SJCRH30 (cell line): ENCODE data around the gene SBK2. TPM values are rescaled to one million over a fixed set of nuclear protein-coding genes. Genes with fewer than 3 reads are reported as not detected.
"Not testable (repeated sequence)": the region's sequence is repeated elsewhere in the genome, so short reads cannot be mapped to it uniquely, and the experiment has no call there.

Source experiments
- DNase-seq, 2 experiments: peaks; one replicate each; pipeline ENCODE4 v3.0.0-alpha.2; 2015 to 2020
- H3K27ac ChIP-seq: fragments of 250-450 bp; sonication (Bioruptor Pico); 2 replicates; pipeline ENCODE4 v1.5.1; 2020; ENCODE audit warnings: mild to moderate bottlenecking, moderate library complexity
- H3K27me3 ChIP-seq: fragments of 250-450 bp; sonication (Bioruptor Pico); 2 replicates; pipeline ENCODE4 v1.5.1; 2020; ENCODE audit warnings: mild to moderate bottlenecking, moderate library complexity
- H3K36me3 ChIP-seq: fragments of 250-450 bp; sonication (Bioruptor Pico); 2 replicates; pipeline ENCODE4 v1.5.1; 2020; ENCODE audit warnings: mild to moderate bottlenecking, moderate library complexity
- H3K4me1 ChIP-seq: fragments of 250-450 bp; sonication (Bioruptor Pico); 2 replicates; pipeline ENCODE4 v1.5.1; 2020; ENCODE audit warnings: mild to moderate bottlenecking, moderate library complexity
- H3K4me3 ChIP-seq: fragments of 250-450 bp; sonication (Bioruptor Pico); 2 replicates; pipeline ENCODE4 v1.5.1; 2020; ENCODE audit warnings: mild to moderate bottlenecking, moderate library complexity
- H3K9me3 ChIP-seq: fragments of 250-450 bp; sonication (Bioruptor Pico); replicated peaks from 2 replicates; pipeline ENCODE4 v1.5.1; 2020; ENCODE audit warnings: mild to moderate bottlenecking, moderate library complexity
- total RNA-seq: library from RNA; depleted of rRNA; stranded (reverse); fragments of >200 nt; shearing (Covaris generic); gene quantifications from 2 replicates; pipeline ENCODE4 v1.2.3, GENCODE V29; 2014

The SBK2 gene
- total RNA-seq, 1 experiment from 2014 or later = 6.9 TPM

GRCh38 chr19:55573929-55574328, 37.0 kb upstream of the SBK2 start:
- not testable (repeated sequence) for H3K4me1 ChIP-seq, H3K9me3 ChIP-seq, H3K4me3 ChIP-seq, H3K27me3 ChIP-seq, DNase-seq, H3K27ac ChIP-seq, H3K36me3 ChIP-seq

GRCh38 chr19:55569477-55569876, 32.5 kb upstream of the SBK2 start:
- DNase-seq, H3K9me3 ChIP-seq, H3K27ac ChIP-seq, H3K4me3 ChIP-seq, H3K36me3 ChIP-seq, H3K4me1 ChIP-seq, H3K27me3 ChIP-seq: not testable (repeated sequence)

- H3K27ac ChIP-seq = no peak overlapping the region
- H3K27me3 ChIP-seq = peaks cover 14% of the 10 kb centered on the region
- no peaks in the 10 kb centered on the region for H3K36me3 ChIP-seq
- H3K4me3 ChIP-seq = no peak overlapping the region
- H3K4me1 ChIP-seq = no peaks in the 10 kb centered on the region
- no peak for DNase-seq
- H3K9me3 ChIP-seq = no peaks in the 10 kb centered on the region; the same call in 1 of the 2 replicates
These were observed 30.9 kb upstream of the SBK2 start for GRCh38 chr19:55567708-55568328.

GRCh38 chr19:55566823-55567222, 29.9 kb upstream of the SBK2 start:
- Histone ChIP-seq H3K27ac (no peak overlapping the region), H3K36me3 (no peaks in the 10 kb centered on the region), H3K4me1 (no peaks in the 10 kb centered on the region), H3K9me3 (no peaks in the 10 kb centered on the region; the same call in 1 of the 2 replicates), H3K27me3 (peaks cover 16% of the 10 kb centered on the region), H3K4me3 (no peak overlapping the region)
- DNase-seq = no peak

- no peak overlapping the region for H3K4me3 ChIP-seq
- H3K27ac ChIP-seq = no peak overlapping the region
- H3K27me3 ChIP-seq = peaks cover 16% of the 10 kb centered on the region
- peak in 1 of 2 experiments; percentile 50 for DNase-seq
- H3K36me3 ChIP-seq = no peaks in the 10 kb centered on the region
- no peaks in the 10 kb centered on the region; the same call in 1 of the 2 replicates for H3K9me3 ChIP-seq
- H3K4me1 ChIP-seq = no peaks in the 10 kb centered on the region
These were observed 26.3 kb upstream of the SBK2 start for GRCh38 chr19:55563261-55563690.

GRCh38 chr19:55559684-55560083, 22.8 kb upstream of the SBK2 start:
- Histone ChIP-seq H3K4me3 (no peak overlapping the region), H3K9me3 (no peaks in the 10 kb centered on the region), H3K36me3 (no peaks in the 10 kb centered on the region), H3K27ac (no peak overlapping the region), H3K4me1 (no peaks in the 10 kb centered on the region), H3K27me3 (peaks cover 16% of the 10 kb centered on the region)
- no peak for DNase-seq

GRCh38 chr19:55554741-55555152, 17.8 kb upstream of the SBK2 start:
- H3K27ac ChIP-seq = no peak overlapping the region
- H3K9me3 ChIP-seq = no peaks in the 10 kb centered on the region
- no peaks in the 10 kb centered on the region for H3K36me3 ChIP-seq
- H3K4me1 ChIP-seq = peaks cover 15% of the 10 kb centered on the region; the same call in 1 of the 2 replicates
- peaks cover 18% of the 10 kb centered on the region for H3K27me3 ChIP-seq
- H3K4me3 ChIP-seq = no peak overlapping the region
- no peak for DNase-seq

GRCh38 chr19:55554302-55554701, 17.4 kb upstream of the SBK2 start:
- peaks cover 18% of the 10 kb centered on the region for H3K27me3 ChIP-seq
- no peak overlapping the region for H3K27ac ChIP-seq
- H3K4me3 ChIP-seq = no peak overlapping the region
- no peaks in the 10 kb centered on the region for H3K36me3 ChIP-seq
- H3K4me1 ChIP-seq = peaks cover 19% of the 10 kb centered on the region; the same call in 1 of the 2 replicates
- H3K9me3 ChIP-seq = no peaks in the 10 kb centered on the region
- no peak for DNase-seq

- Histone ChIP-seq H3K27me3 (peaks cover 18% of the 10 kb centered on the region), H3K4me3 (no peak overlapping the region), H3K4me1 (peaks cover 20% of the 10 kb centered on the region; the same call in 1 of the 2 replicates), H3K27ac (no peak overlapping the region), H3K9me3 (no peaks in the 10 kb centered on the region), H3K36me3 (no peaks in the 10 kb centered on the region)
- no peak for DNase-seq
These were observed 16.6 kb upstream of the SBK2 start for GRCh38 chr19:55553217-55554182.

GRCh38 chr19:55552620-55553019, 15.7 kb upstream of the SBK2 start:
- no peak overlapping the region for H3K4me3 ChIP-seq
- H3K9me3 ChIP-seq = no peaks in the 10 kb centered on the region
- peaks cover 18% of the 10 kb centered on the region for H3K27me3 ChIP-seq
- H3K36me3 ChIP-seq = no peaks in the 10 kb centered on the region
- no peak overlapping the region for H3K27ac ChIP-seq
- peaks cover 27% of the 10 kb centered on the region for H3K4me1 ChIP-seq
- DNase-seq = no peak

- peaks cover 18% of the 10 kb centered on the region for H3K27me3 ChIP-seq
- H3K36me3 ChIP-seq = no peaks in the 10 kb centered on the region
- H3K27ac ChIP-seq = no peak overlapping the region
- peaks cover 31% of the 10 kb centered on the region for H3K4me1 ChIP-seq
- no peak overlapping the region for H3K4me3 ChIP-seq
- no peaks in the 10 kb centered on the region for H3K9me3 ChIP-seq
- DNase-seq = no peak
These were observed 15.3 kb upstream of the SBK2 start for GRCh38 chr19:55552206-55552605.

- H3K9me3 ChIP-seq = no peaks in the 10 kb centered on the region
- H3K4me1 ChIP-seq = peaks cover 42% of the 10 kb centered on the region
- H3K27ac ChIP-seq = no peak overlapping the region
- H3K4me3 ChIP-seq = peak overlapping the region; percentile 50
- DNase-seq = no peak
- H3K36me3 ChIP-seq = no peaks in the 10 kb centered on the region
- H3K27me3 ChIP-seq = peaks cover 18% of the 10 kb centered on the region
These were observed 13.4 kb upstream of the SBK2 start for GRCh38 chr19:55550321-55550650.

GRCh38 chr19:55549500-55550320, 12.8 kb upstream of the SBK2 start:
- no peaks in the 10 kb centered on the region for H3K36me3 ChIP-seq
- H3K9me3 ChIP-seq = no peaks in the 10 kb centered on the region
- peak overlapping the region; percentile 21; the same call in 1 of the 2 replicates for H3K27ac ChIP-seq
- peaks cover 46% of the 10 kb centered on the region for H3K4me1 ChIP-seq
- H3K27me3 ChIP-seq = peaks cover 12% of the 10 kb centered on the region
- H3K4me3 ChIP-seq = peak overlapping the region; percentile 50
- DNase-seq = peak; percentile 57 to 67

- H3K27me3 ChIP-seq = no peaks in the 10 kb centered on the region
- H3K9me3 ChIP-seq = no peaks in the 10 kb centered on the region
- no peak overlapping the region for H3K4me3 ChIP-seq
- DNase-seq = peak; percentile 66 to 73
- no peaks in the 10 kb centered on the region for H3K36me3 ChIP-seq
- H3K27ac ChIP-seq = no peak overlapping the region
- H3K4me1 ChIP-seq = peaks cover 37% of the 10 kb centered on the region
These were observed 10.1 kb upstream of the SBK2 start for GRCh38 chr19:55546822-55547614.
